Measurements from ENCODE around the gene INAFM2.

INAFM2 gene

DNA sequence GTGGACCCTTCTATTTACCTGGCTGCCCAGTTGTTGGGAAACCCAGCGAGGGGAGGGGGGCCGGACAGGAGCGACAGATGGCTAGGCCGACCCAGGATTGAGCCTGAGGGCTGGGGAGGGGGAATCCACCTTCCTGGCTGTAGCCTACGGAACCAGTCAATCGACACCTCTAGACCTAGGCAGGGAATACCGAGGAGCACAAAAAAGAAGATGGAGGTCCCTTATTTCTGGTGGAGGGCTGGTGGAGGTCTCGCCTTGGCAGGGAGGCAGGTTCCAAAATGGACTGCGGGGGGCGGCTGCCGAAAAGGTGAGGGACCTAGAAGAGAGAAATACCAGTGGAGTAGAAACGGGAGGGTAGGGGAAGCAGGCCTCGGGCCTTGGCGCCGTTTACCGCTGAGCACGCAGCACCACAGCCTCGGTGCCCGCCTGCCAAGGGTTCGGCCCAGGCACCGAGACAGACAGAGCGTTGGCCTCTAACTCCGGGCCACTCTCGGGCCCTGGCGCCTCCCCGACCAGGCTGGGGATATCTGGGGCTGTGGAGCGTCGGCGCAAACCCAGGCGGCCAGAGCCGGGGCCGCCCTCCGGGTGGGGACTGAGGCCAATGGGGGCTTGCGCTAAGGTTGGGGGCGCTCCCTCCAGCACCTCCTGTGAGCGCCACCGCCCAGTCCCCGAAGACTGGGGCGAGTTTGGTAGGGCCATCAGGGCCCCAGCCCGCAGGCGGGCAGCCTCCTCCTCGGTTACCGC lies 42.3 kb upstream of the INAFM2 start:
- Histone ChIP-seq H3K9me3 (ENCODE audit: control insufficient read depth in 5 of 5, low read length in 5 of 5) (no peaks in the 10 kb centered on the region), H3K4me1 (ENCODE audit: control insufficient read depth in 5 of 5, insufficient read depth in 5 of 5, low read length in 5 of 5) (peaks cover 3 to 76% (median 39%) of the 10 kb centered on the region in 5 donors), H3K4me3 (ENCODE audit: low read depth in 1 of 5, low read length in 5 of 5) (peak overlapping the region in 1 of 5 donors; percentile 71), H3K9ac (ENCODE audit: low read length in 5 of 5) (no peak overlapping the region), H3K27me3 (ENCODE audit: control insufficient read depth in 5 of 5, insufficient read depth in 4 of 5, low read length in 5 of 5) (peaks cover 34 to 71% (median 58%) of the 10 kb centered on the region in 5 donors), H3K36me3 (ENCODE audit: control insufficient read depth in 5 of 5, insufficient read depth in 5 of 5, low read length in 5 of 5) (no peaks in the 10 kb centered on the region), H3K27ac (ENCODE audit: low read depth, low read length) (no peak overlapping the region)

DNA sequence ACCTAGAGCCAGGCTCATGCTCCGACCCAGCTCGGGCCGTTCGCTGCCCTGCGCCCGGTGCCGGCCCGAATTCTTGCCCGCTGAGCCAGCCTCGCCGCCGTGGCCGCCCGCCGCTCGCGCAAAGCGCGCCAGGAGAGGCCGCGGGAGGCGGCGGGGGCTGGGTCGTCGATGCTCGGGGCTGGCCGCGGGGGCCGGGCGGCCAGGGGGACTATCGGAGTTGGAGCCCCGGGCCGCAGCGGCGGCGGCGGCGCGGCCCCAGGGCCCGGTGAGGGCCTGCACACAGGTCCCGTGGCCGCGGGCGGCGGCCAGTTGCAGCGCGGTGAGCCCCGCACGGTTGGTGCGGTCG lies 41.7 kb upstream of the INAFM2 start:
- no peak overlapping the region for H3K27ac ChIP-seq (ENCODE audit: low read depth, low read length)
- H3K9ac ChIP-seq (ENCODE audit: low read length in 5 of 5): no peak overlapping the region
- no peaks in the 10 kb centered on the region for H3K9me3 ChIP-seq (ENCODE audit: control insufficient read depth in 5 of 5, low read length in 5 of 5)
- H3K36me3 ChIP-seq (ENCODE audit: control insufficient read depth in 5 of 5, insufficient read depth in 5 of 5, low read length in 5 of 5): no peaks in the 10 kb centered on the region
- peaks cover 37 to 71% (median 58%) of the 10 kb centered on the region in 5 donors for H3K27me3 ChIP-seq (ENCODE audit: control insufficient read depth in 5 of 5, insufficient read depth in 4 of 5, low read length in 5 of 5)
- peak overlapping the region in 4 of 5 donors; percentile 60 to 72 (median 66) for H3K4me3 ChIP-seq (ENCODE audit: low read depth in 1 of 5, low read length in 5 of 5)
- peaks cover 3 to 76% (median 39%) of the 10 kb centered on the region in 5 donors for H3K4me1 ChIP-seq (ENCODE audit: control insufficient read depth in 5 of 5, insufficient read depth in 5 of 5, low read length in 5 of 5)

DNA sequence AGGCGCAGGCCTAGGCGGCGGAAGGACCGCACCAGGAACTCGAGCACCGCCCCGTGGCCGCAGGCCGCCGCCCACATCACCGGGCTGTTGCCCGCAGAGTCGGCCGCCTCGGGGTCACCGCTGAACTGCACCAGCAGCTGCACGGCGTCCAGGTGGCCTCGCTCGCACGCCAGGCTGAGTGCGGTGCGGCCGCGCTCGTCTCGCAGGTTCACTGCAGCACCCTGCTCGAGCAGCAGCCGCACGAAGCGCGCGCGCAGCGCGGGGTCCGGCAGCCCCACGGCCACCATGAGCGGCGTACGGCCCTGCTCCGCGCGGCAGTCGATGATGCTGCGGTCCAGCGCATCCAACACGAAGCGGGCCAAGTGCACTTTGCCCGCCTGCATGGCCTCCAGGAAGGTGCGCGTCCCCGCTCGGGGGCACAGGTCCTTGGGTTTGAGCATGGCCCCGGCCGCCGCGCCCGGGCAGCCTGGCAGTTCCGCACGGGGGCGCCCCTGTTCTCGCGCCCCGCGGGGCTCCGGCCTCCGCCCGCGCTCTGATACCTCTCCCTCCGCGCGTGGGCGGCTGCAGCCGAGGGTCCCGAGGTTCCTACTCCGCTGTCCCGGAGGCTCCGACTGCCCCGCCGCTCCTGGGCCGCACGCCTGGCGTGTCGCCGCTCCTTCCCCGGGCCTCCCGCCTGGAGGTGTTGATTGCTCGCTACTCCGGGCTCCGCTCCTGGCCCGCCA lies 41.2 kb upstream of the INAFM2 start:
- Histone ChIP-seq H3K27me3 (ENCODE audit: control insufficient read depth in 5 of 5, insufficient read depth in 4 of 5, low read length in 5 of 5) (peaks cover 37 to 71% (median 58%) of the 10 kb centered on the region in 5 donors), H3K9ac (ENCODE audit: low read length in 5 of 5) (no peak overlapping the region), H3K4me1 (ENCODE audit: control insufficient read depth in 5 of 5, insufficient read depth in 5 of 5, low read length in 5 of 5) (peaks cover 3 to 71% (median 37%) of the 10 kb centered on the region in 5 donors), H3K4me3 (ENCODE audit: low read depth in 1 of 5, low read length in 5 of 5) (peak overlapping the region in 4 of 5 donors; percentile 60 to 72 (median 66)), H3K9me3 (ENCODE audit: control insufficient read depth in 5 of 5, low read length in 5 of 5) (no peaks in the 10 kb centered on the region), H3K27ac (ENCODE audit: low read depth, low read length) (no peak overlapping the region), H3K36me3 (ENCODE audit: control insufficient read depth in 5 of 5, insufficient read depth in 5 of 5, low read length in 5 of 5) (no peaks in the 10 kb centered on the region)

DNA sequence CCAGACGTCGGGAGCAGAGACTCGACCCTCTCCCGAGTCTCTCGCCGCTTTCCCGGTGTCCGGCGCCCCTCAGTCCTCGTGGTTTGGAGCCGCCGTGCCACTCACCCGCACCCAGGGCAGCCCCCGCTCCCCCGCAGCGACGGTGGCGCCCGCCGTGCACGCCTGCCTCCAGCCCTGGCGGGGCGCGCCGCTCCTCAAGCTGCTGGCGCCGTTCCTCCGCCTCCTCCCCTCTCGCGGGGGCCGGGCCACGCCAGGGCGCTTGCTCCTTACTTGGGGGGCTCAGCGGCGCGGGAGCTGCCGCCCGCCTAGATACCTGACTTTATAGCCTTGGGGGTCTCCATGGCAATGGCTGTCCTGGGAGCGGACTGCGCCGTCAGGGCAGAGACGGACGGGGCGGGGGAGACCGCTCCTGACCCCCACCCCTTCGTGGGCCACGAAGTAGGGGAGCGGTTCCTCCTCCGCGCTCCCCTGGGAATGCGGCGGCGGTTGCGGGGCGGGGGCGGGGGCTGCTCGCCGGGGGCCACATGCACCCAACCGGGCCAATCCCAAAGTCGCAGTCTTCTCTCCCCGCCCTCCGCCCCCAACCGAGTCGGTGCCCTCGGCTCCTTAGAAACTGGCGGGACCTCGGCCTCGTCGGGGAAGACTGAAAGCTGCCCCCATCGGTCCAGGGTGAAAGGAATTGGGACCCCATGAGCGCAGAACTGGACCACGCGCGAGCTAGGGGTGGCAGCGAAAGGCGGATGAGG lies 40.5 kb upstream of the INAFM2 start, which contains the start of gene ANKRD63:
Gene ANKRD63, minus strand, starts transcription at position 196 of the 746 bp plus-strand sequence. CDS start 478 bp downstream, outside the sequence.
- Histone ChIP-seq H3K4me1 (ENCODE audit: control insufficient read depth in 5 of 5, insufficient read depth in 5 of 5, low read length in 5 of 5) (peaks cover 3 to 63% (median 29%) of the 10 kb centered on the region in 5 donors), H3K9ac (ENCODE audit: low read length in 5 of 5) (no peak within 1 kb of the TSS), H3K4me3 (ENCODE audit: low read depth in 1 of 5, low read length in 5 of 5) (peak within 1 kb of the TSS in 4 of 5 donors; percentile 60 to 72 (median 66)), H3K36me3 (ENCODE audit: control insufficient read depth in 5 of 5, insufficient read depth in 5 of 5, low read length in 5 of 5) (no peaks in the 10 kb centered on the region), H3K27ac (ENCODE audit: low read depth, low read length) (no peak within 1 kb of the TSS), H3K27me3 (ENCODE audit: control insufficient read depth in 5 of 5, insufficient read depth in 4 of 5, low read length in 5 of 5) (peaks cover 37 to 64% (median 51%) of the 10 kb centered on the region in 5 donors), H3K9me3 (ENCODE audit: control insufficient read depth in 5 of 5, low read length in 5 of 5) (no peaks in the 10 kb centered on the region)

DNA sequence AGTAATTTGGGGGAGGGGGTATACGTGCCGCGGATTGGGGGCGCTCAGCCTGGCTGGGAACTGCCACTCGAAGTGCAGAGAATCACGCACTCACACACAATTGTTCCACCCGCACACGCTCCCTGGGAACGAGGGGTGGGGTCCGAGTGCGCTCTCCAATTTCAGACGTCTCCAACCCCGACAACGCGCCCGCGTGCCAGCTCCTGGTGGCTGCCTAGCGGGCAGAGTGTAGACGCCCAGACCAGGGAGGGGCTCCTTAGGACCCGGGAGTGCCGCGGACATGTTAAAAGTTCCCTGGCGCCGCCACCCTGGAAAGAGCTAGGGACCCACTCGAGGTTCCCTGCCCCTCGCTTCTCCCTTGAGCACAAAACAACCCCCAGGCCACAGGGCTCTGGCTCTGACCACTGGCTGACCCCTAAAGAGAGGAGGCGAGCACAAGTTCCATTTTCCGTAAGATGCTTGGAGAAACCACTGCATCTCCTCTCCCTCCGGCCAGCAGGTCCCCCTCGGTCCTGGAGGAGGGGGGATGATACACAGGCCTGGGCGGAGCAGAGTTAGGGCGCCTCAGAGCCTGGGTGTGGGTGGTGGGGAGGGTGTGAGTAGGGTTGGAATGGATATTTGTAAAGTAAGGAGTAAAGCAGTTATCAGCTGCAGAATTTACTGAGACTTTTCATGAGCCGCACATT lies 39.7 kb upstream of the INAFM2 start:
- Histone ChIP-seq H3K27ac (ENCODE audit: low read depth, low read length) (no peak overlapping the region), H3K27me3 (ENCODE audit: control insufficient read depth in 5 of 5, insufficient read depth in 4 of 5, low read length in 5 of 5) (peaks cover 37 to 58% (median 45%) of the 10 kb centered on the region in 5 donors), H3K9me3 (ENCODE audit: control insufficient read depth in 5 of 5, low read length in 5 of 5) (no peaks in the 10 kb centered on the region), H3K9ac (ENCODE audit: low read length in 5 of 5) (no peak overlapping the region), H3K4me1 (ENCODE audit: control insufficient read depth in 5 of 5, insufficient read depth in 5 of 5, low read length in 5 of 5) (peaks cover 3 to 59% (median 25%) of the 10 kb centered on the region in 5 donors), H3K36me3 (ENCODE audit: control insufficient read depth in 5 of 5, insufficient read depth in 5 of 5, low read length in 5 of 5) (peaks cover 0 to 3% (median 0%) of the 10 kb centered on the region in 5 donors), H3K4me3 (ENCODE audit: low read depth in 1 of 5, low read length in 5 of 5) (no peak overlapping the region)

DNA sequence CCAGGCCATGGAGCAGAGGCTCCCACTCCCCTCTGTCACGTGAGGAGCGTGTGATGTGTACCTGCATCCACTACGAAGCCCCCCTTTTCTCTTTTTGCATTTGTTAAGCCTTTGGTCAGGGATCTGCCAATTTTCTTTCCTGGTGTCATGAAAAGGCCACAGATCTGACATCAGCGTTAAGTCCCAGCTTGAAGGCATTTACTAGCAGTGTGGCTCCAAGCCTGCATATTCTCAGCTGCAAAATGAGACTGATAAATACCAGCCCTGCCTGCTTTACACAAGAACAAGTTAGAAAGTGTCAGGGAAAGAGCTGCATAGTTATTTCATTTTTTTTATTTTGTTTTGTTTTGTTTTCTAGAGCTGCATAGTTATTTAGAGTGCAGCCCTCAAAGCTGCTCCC lies 38.3 kb upstream of the INAFM2 start:
- Histone ChIP-seq H3K36me3 (ENCODE audit: control insufficient read depth in 5 of 5, insufficient read depth in 5 of 5, low read length in 5 of 5) (peaks cover 0 to 14% (median 0%) of the 10 kb centered on the region in 5 donors), H3K4me1 (ENCODE audit: control insufficient read depth in 5 of 5, insufficient read depth in 5 of 5, low read length in 5 of 5) (peaks cover 2 to 48% (median 18%) of the 10 kb centered on the region in 5 donors), H3K27ac (ENCODE audit: low read depth, low read length) (no peak overlapping the region), H3K4me3 (ENCODE audit: low read depth in 1 of 5, low read length in 5 of 5) (no peak overlapping the region), H3K27me3 (ENCODE audit: control insufficient read depth in 5 of 5, insufficient read depth in 4 of 5, low read length in 5 of 5) (peaks cover 33 to 46% (median 37%) of the 10 kb centered on the region in 5 donors), H3K9me3 (ENCODE audit: control insufficient read depth in 5 of 5, low read length in 5 of 5) (no peaks in the 10 kb centered on the region), H3K9ac (ENCODE audit: low read length in 5 of 5) (no peak overlapping the region)

DNA sequence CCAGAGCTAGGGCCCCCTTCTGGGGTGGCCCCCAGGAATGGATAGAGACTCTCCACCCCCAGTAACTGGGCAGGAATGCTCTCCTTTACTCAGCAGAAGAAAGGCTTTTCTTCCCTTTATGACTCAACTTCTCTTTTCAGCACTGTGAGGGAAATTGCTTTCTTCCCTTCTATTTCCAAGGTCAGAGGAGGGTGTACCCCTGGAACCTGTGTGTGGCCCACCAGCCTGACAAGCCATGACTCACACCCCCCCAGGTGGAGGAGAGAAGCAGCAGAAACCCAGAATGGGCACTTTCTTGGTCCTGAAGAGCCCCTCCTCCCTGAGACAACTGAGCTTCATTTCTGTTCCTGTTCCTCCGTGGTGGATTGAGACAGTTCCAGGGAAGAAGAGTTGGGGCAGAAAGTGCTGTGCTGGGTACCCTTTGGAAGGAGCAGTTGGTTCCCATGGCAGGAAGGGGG lies 37.9 kb upstream of the INAFM2 start:
- Histone ChIP-seq H3K27me3 (ENCODE audit: control insufficient read depth in 5 of 5, insufficient read depth in 4 of 5, low read length in 5 of 5) (peaks cover 29 to 45% (median 33%) of the 10 kb centered on the region in 5 donors), H3K9ac (ENCODE audit: low read length in 5 of 5) (no peak overlapping the region), H3K4me1 (ENCODE audit: control insufficient read depth in 5 of 5, insufficient read depth in 5 of 5, low read length in 5 of 5) (peaks cover 2 to 44% (median 20%) of the 10 kb centered on the region in 5 donors), H3K9me3 (ENCODE audit: control insufficient read depth in 5 of 5, low read length in 5 of 5) (no peaks in the 10 kb centered on the region), H3K4me3 (ENCODE audit: low read depth in 1 of 5, low read length in 5 of 5) (no peak overlapping the region), H3K36me3 (ENCODE audit: control insufficient read depth in 5 of 5, insufficient read depth in 5 of 5, low read length in 5 of 5) (peaks cover 0 to 18% (median 0%) of the 10 kb centered on the region in 5 donors), H3K27ac (ENCODE audit: low read depth, low read length) (no peak overlapping the region)

DNA sequence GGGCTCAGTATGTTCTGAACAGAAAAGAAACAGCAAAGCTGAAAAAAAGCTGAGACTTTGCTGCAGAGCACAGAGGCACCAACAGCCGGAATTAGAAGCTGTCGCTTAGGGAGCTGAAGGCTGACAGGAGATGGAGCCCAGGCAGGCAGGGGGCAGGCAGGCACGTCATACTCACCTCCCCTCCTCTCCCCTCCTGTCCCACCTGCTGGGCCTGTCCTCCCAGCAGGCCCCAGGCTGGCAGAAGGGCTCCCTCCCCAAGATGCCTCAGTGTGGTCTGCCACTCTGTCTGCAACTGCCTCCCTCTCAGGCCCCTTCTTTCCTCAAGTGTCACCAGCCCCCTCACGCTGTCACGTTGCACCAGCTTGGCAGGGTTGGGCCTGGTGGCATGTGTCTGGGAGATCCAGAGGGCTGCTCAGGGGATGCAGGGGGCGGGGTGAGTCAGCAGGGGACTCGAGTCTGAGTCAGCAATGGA lies 37.4 kb upstream of the INAFM2 start:
- peaks cover 2 to 47% (median 23%) of the 10 kb centered on the region in 5 donors for H3K4me1 ChIP-seq (ENCODE audit: control insufficient read depth in 5 of 5, insufficient read depth in 5 of 5, low read length in 5 of 5)
- H3K27ac ChIP-seq (ENCODE audit: low read depth, low read length): no peak overlapping the region
- no peak overlapping the region for H3K9ac ChIP-seq (ENCODE audit: low read length in 5 of 5)
- no peaks in the 10 kb centered on the region for H3K9me3 ChIP-seq (ENCODE audit: control insufficient read depth in 5 of 5, low read length in 5 of 5)
- no peak overlapping the region for H3K4me3 ChIP-seq (ENCODE audit: low read depth in 1 of 5, low read length in 5 of 5)
- peaks cover 0 to 20% (median 0%) of the 10 kb centered on the region in 5 donors for H3K36me3 ChIP-seq (ENCODE audit: control insufficient read depth in 5 of 5, insufficient read depth in 5 of 5, low read length in 5 of 5)
- H3K27me3 ChIP-seq (ENCODE audit: control insufficient read depth in 5 of 5, insufficient read depth in 4 of 5, low read length in 5 of 5): peaks cover 24 to 40% (median 28%) of the 10 kb centered on the region in 5 donors

DNA sequence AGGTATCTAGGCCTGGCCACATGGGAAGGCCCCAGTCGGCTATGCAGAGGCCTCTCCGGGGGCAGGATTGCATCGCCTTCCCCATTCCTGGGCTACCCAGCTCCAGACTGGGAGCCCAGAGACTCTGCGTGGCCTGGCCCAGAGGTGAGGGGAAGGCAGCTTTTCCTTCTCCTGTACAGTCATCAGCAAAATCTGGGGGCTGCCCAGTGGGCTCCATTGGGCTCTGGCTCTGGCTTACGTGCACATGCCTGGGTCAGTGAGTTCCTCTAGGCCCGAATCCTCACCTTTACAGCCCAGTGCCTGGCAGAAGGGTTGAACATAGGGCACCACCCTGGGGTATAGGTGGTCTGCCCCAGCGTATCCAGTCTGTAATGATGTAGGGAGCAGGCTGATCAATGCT lies 36.7 kb upstream of the INAFM2 start:
- no peaks in the 10 kb centered on the region for H3K9me3 ChIP-seq (ENCODE audit: control insufficient read depth in 5 of 5, low read length in 5 of 5)
- H3K27ac ChIP-seq (ENCODE audit: low read depth, low read length): no peak overlapping the region
- peaks cover 0 to 24% (median 0%) of the 10 kb centered on the region in 5 donors for H3K36me3 ChIP-seq (ENCODE audit: control insufficient read depth in 5 of 5, insufficient read depth in 5 of 5, low read length in 5 of 5)
- H3K27me3 ChIP-seq (ENCODE audit: control insufficient read depth in 5 of 5, insufficient read depth in 4 of 5, low read length in 5 of 5): peaks cover 18 to 35% (median 24%) of the 10 kb centered on the region in 5 donors
- H3K4me1 ChIP-seq (ENCODE audit: control insufficient read depth in 5 of 5, insufficient read depth in 5 of 5, low read length in 5 of 5): peaks cover 2 to 45% (median 23%) of the 10 kb centered on the region in 5 donors
- no peak overlapping the region for H3K9ac ChIP-seq (ENCODE audit: low read length in 5 of 5)
- H3K4me3 ChIP-seq (ENCODE audit: low read depth in 1 of 5, low read length in 5 of 5): no peak overlapping the region

Measured in subcutaneous abdominal adipose tissue (tissue), 5 donors.